ENCODE data around the gene SLC5A3.

Gene SLC5A3

DNA sequence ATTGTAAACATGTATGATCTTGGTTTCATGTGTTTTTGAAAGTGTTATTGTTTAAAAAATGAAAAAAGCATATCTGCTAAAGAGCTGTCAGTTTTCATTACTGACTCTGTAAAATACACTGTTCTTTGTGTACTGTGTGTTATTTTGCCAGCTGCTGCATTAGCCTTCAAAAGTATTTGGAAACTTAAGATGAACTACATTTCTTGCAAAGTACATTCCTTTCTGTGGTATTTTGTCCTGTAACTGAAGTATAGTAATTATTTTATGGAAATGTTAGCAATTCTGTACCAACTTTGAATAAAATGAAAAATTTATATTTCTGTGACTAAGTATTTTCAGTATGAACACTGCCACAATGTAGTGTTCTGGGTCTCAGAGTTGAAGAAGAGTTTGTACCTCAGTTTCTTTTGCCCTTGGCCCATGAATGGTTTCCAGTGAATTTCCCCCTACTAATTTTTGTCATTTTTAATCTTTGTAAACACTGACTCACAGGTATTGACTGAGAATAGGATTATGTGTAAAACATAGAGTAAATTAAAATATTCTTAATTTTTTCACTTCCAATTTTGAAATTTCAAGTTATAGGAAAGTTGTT lies 32.7 kb downstream of the SLC5A3 start:
- no peak for DNase-seq

DNA sequence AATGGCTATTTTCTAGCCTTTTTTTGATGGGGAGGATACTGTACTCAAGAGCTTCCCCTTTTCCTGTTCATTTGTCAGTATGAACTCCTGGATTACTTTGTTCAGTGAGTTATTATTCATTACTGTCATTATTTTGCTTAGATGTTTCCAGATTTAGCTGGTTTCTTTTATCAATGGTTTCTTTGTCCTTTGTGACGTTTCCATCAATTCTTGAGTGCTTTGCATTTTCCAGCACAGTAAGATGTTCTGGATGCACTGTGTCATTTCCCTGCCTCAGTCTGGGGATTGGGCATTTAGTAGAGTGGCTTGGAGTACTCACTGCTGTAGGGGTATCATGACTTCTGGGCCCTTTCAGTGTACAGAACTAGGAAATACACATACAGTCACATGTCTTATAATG lies 34.2 kb downstream of the SLC5A3 start:
- no peak for DNase-seq

DNA sequence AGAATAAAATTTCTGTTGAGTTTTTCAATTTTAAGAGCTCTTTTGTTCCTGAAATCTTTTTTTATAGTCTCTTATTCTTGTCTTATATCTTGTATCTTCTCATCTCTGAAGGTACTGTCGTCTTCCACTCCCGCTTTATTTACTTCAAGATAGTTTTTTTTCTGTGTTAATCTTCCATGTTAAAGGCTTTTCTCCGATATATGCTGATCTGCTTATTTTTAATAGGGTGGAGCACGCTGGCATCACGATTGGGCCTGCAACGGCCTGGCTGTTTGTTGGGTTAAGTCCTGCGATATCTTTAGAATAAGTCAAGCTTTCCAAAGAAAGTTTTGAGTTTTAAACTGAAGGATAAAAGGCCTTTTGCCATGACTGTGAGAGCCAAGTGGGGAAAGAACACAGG lies 35.7 kb downstream of the SLC5A3 start:
- no peak for DNase-seq

DNA sequence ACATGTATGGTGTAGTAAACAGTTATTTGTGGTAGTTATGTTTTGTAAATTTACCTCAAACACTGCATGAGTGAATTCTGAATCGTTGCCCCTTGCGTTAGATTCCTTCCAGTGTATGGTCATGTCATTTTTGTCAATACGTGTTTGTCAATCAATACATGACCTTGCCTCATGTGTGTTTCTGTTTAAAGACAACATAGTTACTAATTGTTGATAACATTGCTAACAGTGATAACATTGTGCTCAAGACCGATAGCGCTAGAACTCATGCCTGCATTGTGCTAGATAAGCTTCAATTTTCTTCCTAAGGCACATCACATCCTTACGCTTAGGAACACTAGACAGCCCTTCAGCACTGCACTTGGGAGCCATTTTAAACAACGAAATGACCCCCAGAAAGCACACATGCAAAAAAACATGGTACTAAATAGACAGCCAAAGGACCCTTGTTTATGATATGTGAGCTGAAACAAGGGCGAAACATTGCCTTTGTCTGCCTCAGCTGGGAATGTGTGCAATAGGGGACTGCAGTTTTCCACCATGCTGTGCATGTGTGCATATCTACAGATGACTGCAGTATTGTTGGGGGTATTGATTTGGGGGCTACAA lies 37.3 kb downstream of the SLC5A3 start:
- DNase-seq, result no peak

DNA sequence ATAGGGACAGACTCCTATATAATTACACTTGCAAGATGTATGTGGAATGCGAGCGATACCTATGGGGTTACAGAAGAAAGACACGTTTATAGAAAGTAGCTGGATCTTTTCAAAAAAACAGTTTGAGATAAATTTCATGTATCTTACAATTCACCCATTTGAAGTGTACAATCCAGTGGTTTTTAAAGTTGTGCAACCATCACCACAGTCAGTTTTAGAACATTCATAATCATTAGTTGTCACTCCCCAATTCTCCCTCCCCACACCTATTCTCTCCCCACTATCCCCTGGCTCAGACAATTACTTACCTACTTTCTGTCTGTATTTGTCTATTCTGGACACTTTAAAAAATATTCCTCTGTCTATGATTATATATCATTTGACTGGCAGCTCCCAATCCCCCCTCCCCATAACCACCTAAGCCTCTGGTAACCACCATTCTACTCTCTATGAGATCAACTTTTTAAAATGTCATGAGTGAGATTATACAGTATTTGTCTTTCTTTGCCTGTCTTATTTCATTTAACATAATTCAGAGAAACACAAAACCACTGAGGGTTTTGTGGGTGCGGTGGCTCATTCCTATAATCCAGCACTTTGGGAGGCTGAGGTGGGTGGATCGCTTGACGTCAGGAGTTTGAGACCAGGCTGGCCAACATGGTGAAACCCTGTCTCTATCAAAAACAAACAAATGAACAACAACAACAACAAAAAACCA lies 39.1 kb downstream of the SLC5A3 start:
- DNase-seq, result no peak

DNA sequence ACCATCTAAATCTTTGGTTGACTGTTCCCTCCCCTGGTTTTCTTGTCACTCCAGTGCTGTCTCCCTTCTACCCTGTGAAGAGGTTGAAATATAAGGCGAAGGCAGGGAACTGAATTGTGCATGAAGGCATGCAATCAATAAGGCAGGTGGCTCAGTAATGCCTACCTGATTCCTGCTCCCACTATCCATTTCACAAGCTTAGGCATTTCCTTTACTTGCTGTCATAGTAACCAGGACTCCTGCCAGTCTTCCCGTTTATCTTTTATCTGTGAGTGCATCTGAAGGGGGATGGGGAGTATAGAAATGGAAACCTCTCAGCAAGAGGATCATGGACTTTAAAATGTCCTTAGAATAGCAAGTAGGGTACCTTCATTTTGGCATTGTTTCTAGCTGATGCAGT lies 40.5 kb downstream of the SLC5A3 start:
- DNase-seq, result no peak

DNA sequence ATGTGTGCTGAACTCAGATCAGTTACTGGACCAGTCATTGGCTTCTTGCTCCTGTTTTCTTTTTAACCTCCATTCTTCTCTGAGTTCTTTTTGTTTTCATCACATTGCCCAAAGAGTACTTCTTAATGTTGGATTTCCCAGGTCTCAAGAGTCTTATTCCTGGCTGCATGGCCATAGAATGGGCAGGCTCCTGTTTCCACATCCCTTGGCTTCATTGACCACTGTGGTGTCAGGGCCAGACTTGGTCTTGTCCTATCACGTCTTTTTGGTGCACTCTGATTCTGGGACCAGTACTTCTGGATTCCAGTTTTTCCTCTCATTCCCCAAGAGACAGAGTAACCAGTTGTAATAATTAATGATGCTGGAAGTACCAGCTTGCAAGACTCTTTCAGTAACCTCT lies 41.8 kb downstream of the SLC5A3 start:
- DNase-seq, result no peak

DNA sequence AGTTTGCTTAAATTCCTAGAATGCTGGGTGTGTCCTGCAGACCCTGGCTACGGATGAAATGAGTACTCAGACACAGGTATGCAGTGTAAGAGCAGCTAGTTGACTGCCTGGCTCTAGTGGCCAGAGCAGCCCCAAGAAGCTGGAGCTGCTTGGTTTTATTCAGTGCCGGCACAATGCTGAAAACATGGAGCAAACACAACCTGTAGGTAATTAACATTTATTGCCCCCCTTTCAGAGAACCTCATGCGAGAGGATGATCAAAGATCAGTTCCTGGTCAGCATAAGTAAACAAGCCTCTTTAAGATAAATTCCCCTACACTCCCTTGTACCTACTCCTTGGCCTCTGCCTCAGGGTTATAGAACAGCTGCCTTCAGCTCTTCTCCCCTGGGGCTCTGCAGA lies 43.2 kb downstream of the SLC5A3 start:
- no peak for DNase-seq

DNA sequence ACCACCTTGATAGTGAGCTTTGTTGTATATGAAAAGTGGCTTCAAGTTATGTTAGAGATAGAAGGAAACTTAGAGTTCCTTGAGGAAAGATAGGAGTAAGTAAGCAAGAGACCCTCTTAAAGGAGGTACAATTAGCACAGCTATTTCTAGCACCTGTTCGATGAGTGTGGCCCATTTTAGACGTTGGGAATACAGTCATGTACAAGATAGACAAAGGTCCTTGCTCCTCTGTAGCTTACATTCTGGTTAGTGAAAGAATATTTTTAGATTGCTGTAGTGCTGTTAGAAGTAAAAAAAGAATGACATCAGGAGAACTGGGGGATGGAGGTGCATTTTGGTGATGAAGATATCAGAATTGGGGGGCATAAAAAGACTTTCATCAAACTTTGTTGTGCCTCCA lies 47.5 kb downstream of the SLC5A3 start:
- DNase-seq, result no peak

DNA sequence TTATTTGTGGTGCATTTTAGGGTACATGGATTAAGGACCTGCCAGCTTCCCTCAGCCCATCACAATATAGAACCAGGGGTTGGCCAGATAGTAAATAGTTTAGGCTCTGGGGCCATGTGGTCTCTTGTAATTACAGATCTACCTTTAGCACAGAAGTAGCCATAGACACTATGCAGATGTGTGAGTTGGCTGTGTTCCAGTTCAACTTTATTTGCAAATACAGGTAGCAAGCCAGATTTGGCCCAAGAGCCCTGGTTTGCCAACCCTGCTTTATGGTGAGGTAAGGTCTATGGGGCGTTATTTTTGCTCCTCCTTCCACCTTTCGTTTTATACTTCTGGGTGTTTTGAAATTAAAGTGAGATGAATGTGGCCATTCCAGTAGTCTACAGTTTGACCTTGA lies 48.7 kb downstream of the SLC5A3 start:
- no peak for DNase-seq

All from stimulated activated CD4-positive, alpha-beta T cell treated with anti-CD3 and anti-CD28 coated beads, Interleukin-2, amount 100 ng/mL, for 48 hours (primary cell).